ENCODE results near the gene CACTIN. TPM values are rescaled to one million over a fixed set of nuclear protein-coding genes. Genes with fewer than 3 reads are reported as not detected.

Gene CACTIN
- total and polyA plus RNA-seq, 2 of the 8 experiments (the other 6 are each of a cell fraction or from before 2014, with no cell fraction given): 25.8 to 29.9 TPM

GRCh38 chr19:3643674-3644313, 17.2 kb upstream of the CACTIN start:
- no peak for FAIRE-seq
- H3K27me3 ChIP-seq (replicated peaks in 1 of 4; ENCODE audit: control insufficient read depth in 3 of 4, extremely low read depth in 1 of 4, insufficient read depth in 3 of 4, low read length in 3 of 4): no peaks in the 10 kb centered on the region
- H3K4ac ChIP-seq (replicated peaks; ENCODE audit: insufficient read length, low read depth, low read length): no peak overlapping the region
- no peak overlapping the region for H2BK120ac ChIP-seq (replicated peaks; ENCODE audit: low read depth, low read length)
- H3K14ac ChIP-seq (ENCODE audit: insufficient read length): no peak overlapping the region
- no peak overlapping the region for H3K4me3 ChIP-seq (ENCODE audit: extremely low read depth in 1 of 4, insufficient read depth in 2 of 4, low read depth in 3 of 4, low read length in 4 of 4)
- no peak overlapping the region for H4K8ac ChIP-seq (ENCODE audit: extremely low read depth, insufficient read depth, low read length)
- no peaks in the 10 kb centered on the region for H3K9me3 ChIP-seq (ENCODE audit: insufficient read depth in 2 of 2, low read depth in 1 of 2, low read length in 1 of 2)
- peaks cover 2 to 12% (median 5%) of the 10 kb centered on the region in 4 experiments; a peak in 6 of 8 replicates for H3K36me3 ChIP-seq (ENCODE audit: control insufficient read depth in 2 of 4, insufficient read depth in 4 of 4, low read length in 3 of 4)
- H4K5ac ChIP-seq (ENCODE audit: insufficient read length, low read depth, low read length): no peak overlapping the region
- no peak overlapping the region for H3K27ac ChIP-seq (ENCODE audit: low read depth, low read length)
- peaks cover 2 to 5% of the 10 kb centered on the region in 2 experiments for H4K20me1 ChIP-seq (replicated peaks in 1 of 2; ENCODE audit: control insufficient read depth in 1 of 2, insufficient read depth in 2 of 2, low read length in 2 of 2)
- CTCF ChIA-PET (ENCODE audit: partially characterized antibody): interaction anchor here (1.4 kb wide), 2 partner anchors 10 to 54 kb away, joined by 3 to 6 read pairs; no protein-coding TSS in a partner anchor
- H3K79me1 ChIP-seq (ENCODE audit: low read depth, low read length): no peaks in the 10 kb centered on the region
- no peak overlapping the region for H3K18ac ChIP-seq (ENCODE audit: extremely low read depth, low read length)
- H2BK12ac ChIP-seq (ENCODE audit: low read depth, low read length): no peak overlapping the region
- H3K4me2 ChIP-seq (ENCODE audit: insufficient read depth in 1 of 2, low read depth in 2 of 2, low read length in 2 of 2): no peak overlapping the region
- H3K9ac ChIP-seq (replicated peaks in 1 of 4; ENCODE audit: extremely low read depth in 1 of 4, low read depth in 3 of 4, low read length in 3 of 4): no peak overlapping the region
- H3K23ac ChIP-seq (ENCODE audit: insufficient read length): no peak overlapping the region
- H2BK20ac ChIP-seq (ENCODE audit: low read length): no peak overlapping the region
- no peak overlapping the region for H2AK5ac ChIP-seq (ENCODE audit: low read depth, low read length)
- no peak overlapping the region for H3K56ac ChIP-seq (replicated peaks; ENCODE audit: insufficient read length, low read depth, low read length)
- no peak for DNase-seq (ENCODE audit: low read depth in 1 of 2, low spot score in 2 of 2)
- POLR2A ChIA-PET (ENCODE audit: partially characterized antibody): interaction anchor here (0.6 to 0.8 kb wide), 3 partner anchors 11 to 34 kb away, joined by 3 read pairs; no protein-coding TSS in a partner anchor
- no peak overlapping the region for H4K91ac ChIP-seq (replicated peaks; ENCODE audit: insufficient read length, low read length)
- no peak overlapping the region for H2AFZ ChIP-seq (ENCODE audit: low read length)
- no peaks in the 10 kb centered on the region for H3K23me2 ChIP-seq (ENCODE audit: low read depth, low read length)
- H2BK15ac ChIP-seq (ENCODE audit: low read length): no peak overlapping the region
- no peaks in the 10 kb centered on the region for H3K79me2 ChIP-seq (ENCODE audit: control insufficient read depth in 1 of 2, insufficient read depth in 2 of 2, low read length in 2 of 2)
- TF ChIP-seq BCL11A (IDR thresholded peaks at IDR 0.05; ENCODE audit: low read depth in 2 of 2, low read length in 2 of 2): no peak
- TF ChIP-seq RFX5 (IDR thresholded peaks at IDR 0.05; ENCODE audit: borderline replicate concordance, low read depth, low read length): no peak
- no peak for TF ChIP-seq CHD2 (IDR thresholded peaks at IDR 0.05; ENCODE audit: low read length)
- TF ChIP-seq CHD1 (IDR thresholded peaks at IDR 0.05; ENCODE audit: low read depth, low read length): no peak
- TF ChIP-seq GTF2F1 (IDR thresholded peaks at IDR 0.05; ENCODE audit: borderline replicate concordance, low read depth, low read length): no peak
- 96% methylated on average over 11 of the region's 28 CpGs; no CpG with 5 or more reads in 1 of the 2 experiments for WGBS, 2 experiments (ENCODE audit: extremely low coverage in 1 of 2, insufficient coverage in 1 of 2, insufficient read length in 1 of 2, insufficient replicate concordance in 2 of 2, low coverage in 1 of 2, low lambda C conversion rate in 2 of 2, missing lambda C conversion rate in 1 of 2)
- H3K4me1 ChIP-seq (replicated peaks in 1 of 4; ENCODE audit: control insufficient read depth in 3 of 4, insufficient read depth in 4 of 4, low read length in 3 of 4): no peaks in the 10 kb centered on the region
- no peak overlapping the region for H2BK5ac ChIP-seq (ENCODE audit: low read depth, low read length)
